GM13976 (cell line): ENCODE data around the gene HOXD13.

Experiments
- DNase-seq: peaks from one replicate; pipeline ENCODE4 v3.0.0; 2012; ENCODE audit warnings: low spot score
- in situ Hi-C: fragments of 300-500 bp; cut with MboI; formaldehyde crosslinking; loops from one replicate; pipeline ENCODE4 v1.12.0; 2022; ENCODE audit warnings: low sequenced_read_pairs, mixed read lengths, inconsistent platforms; ENCODE audit not compliant: unreplicated experiment
- TF ChIP-seq, protein P1 (sequence below): IDR thresholded peaks from 2 replicates; pipeline ENCODE4 v1.5.1; 2012; ENCODE audit warnings: borderline replicate concordance, mild to moderate bottlenecking; ENCODE audit not compliant: insufficient read depth; ENCODE audit errors: extremely low read depth, missing control alignments, control extremely low read depth

The HOXD13 gene

DNA sequence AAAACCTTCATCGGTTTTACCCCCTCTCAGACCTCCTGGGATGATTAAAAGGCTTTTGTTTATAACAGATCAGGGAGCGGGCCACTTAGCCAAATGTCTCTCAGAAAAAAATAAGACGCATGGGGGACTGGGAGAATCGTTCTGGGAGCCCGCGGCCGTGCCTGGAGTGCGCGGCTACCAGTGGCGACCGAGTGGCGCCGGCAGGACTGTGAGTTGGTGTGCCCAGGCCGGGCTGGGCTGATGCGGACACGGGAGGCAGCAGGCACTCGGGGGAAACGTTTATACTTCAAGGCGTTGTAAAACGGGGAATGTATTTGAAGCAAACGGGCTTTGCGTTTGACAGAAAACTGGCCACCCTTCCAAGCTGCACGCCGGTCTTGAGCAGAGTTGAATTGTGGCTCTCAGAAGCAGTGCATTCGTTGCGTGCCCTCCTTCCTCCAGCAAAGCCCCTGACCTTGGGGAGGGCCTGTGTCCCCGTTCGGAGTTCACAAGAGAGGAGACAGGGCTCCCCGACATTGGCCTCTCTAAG lies 19.4 kb downstream of the HOXD13 start:
- in situ Hi-C loops: no loop called here
- DNase-seq: no peak
- TF ChIP-seq, protein P1, sequence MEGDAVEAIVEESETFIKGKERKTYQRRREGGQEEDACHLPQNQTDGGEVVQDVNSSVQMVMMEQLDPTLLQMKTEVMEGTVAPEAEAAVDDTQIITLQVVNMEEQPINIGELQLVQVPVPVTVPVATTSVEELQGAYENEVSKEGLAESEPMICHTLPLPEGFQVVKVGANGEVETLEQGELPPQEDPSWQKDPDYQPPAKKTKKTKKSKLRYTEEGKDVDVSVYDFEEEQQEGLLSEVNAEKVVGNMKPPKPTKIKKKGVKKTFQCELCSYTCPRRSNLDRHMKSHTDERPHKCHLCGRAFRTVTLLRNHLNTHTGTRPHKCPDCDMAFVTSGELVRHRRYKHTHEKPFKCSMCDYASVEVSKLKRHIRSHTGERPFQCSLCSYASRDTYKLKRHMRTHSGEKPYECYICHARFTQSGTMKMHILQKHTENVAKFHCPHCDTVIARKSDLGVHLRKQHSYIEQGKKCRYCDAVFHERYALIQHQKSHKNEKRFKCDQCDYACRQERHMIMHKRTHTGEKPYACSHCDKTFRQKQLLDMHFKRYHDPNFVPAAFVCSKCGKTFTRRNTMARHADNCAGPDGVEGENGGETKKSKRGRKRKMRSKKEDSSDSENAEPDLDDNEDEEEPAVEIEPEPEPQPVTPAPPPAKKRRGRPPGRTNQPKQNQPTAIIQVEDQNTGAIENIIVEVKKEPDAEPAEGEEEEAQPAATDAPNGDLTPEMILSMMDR: no peak

DNA sequence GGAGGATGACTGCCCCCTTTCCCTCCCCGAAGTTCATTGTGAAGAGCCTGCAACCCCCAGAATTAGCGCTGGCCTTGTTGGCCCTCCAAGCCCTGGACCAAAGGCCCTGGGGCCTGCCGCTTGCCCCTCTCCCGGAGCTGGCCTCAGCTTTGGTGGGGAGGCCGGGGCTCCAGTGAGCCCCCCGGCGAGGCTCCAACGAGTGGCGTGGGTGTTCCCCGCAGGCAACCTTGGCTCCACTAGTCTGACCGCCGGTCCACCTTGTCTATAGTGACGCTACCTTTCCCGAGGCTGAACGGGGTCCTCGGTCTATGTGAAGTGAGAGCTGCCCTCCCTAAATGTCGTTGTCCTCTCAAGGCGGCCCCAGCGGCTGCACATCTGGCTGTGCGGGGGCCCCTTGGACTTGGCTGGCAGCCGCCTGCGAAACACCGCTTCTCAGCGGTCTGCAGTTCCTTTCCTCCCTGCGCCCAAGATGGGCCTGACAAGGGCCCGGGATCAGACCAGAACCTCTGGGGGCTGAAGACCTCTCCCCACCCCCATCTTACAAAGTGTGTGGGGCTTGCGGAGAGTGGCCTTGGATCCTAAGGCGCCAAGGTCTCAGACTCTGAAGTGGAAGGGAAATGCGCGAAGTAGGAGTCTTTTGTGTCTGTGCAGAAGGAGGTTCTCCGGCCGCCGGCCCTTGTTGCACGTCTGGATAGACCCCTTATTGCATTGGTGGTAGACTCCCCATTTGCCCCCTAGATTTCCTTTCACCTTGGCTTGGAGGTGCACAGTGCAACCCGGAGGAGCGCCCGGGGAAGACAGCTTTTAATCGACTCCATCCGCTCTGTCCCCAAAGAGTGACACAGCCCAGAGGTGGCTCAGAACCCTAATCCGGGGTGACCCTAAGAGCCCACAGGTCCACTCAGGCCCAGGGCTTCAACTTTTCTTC lies 20.1 kb downstream of the HOXD13 start:
- in situ Hi-C loops: no loop called here
- no peak for DNase-seq
- TF ChIP-seq, protein P1: no peak

DNA sequence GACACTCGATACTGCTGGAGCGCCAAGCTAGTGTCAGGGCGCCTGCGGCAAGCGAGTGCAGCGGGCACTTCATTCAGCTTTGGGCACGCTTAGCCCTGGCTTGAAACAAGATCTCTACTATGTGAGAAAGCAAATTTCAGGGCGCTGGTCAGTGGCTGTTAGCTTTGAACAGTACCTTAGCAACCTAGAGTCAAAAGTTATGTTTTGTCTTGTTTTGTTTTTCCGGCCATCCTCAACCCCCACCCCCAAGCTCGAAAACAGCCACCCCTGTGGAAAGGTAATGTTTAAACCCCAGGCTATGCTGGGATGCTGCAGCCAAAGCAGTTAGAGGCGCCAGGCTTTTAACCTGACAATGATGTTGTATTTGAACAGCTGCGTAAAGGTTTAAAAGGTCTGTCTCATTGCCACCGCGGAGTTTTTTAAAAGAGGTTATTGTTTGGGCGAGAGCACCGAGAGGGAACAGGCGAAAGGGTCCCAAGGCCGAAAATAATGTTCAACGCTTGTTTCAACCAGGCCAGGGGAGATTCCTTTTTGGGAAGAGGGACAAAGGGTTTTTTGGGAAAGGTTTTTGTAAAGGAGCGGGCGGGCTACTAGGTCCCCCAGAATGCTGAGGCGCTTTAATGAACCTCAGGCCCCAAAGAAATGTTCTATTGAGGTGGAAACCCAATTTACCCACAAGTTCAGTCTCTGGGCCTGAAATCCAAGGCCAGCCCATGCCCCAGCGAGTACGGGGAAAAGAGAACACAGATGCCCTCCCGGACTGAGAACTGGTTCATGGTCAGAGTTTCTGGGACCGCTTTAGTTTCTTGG lies 21.8 kb downstream of the HOXD13 start:
- no peak for DNase-seq
- in situ Hi-C loops: no loop called here

DNA sequence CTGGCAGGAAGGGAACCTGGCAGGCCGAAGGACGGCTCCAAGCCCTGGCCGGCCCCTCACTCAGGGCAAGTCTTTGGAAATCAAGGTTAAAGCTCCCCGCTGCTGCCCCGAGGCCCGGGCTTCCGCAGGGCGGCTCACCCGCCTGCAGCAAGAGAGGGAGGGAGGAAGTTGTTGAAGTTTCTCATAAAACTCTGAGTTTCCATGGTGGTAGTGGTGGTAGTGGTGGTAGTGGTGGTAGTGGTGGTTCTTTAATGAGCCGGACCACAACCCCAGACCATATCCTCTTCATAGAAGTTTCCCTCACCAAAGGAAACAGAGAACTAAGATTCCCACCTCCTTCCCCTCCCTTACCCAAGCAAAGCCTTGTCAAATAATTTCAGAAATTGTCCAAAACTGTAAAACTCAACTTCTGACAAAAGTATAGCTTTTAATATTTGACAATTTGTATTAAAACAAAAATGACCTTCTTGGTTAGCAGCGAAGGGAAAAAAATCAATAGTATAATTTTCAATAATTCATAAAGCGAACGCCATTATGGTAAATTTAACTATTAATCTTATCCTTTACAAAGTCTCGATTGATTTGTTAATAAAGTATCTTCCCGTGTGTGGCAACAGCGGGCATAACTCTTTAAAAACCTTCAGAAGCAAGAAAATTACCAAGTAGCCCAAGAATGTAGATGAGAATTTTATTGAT lies 22.6 kb downstream of the HOXD13 start:
- TF ChIP-seq, protein P1: no peak
- DNase-seq: no peak
- in situ Hi-C loops: no loop called here

More for the DNA sequence above, 21.8 kb downstream of the HOXD13 start:
- TF ChIP-seq, protein P1: no peak

DNA sequence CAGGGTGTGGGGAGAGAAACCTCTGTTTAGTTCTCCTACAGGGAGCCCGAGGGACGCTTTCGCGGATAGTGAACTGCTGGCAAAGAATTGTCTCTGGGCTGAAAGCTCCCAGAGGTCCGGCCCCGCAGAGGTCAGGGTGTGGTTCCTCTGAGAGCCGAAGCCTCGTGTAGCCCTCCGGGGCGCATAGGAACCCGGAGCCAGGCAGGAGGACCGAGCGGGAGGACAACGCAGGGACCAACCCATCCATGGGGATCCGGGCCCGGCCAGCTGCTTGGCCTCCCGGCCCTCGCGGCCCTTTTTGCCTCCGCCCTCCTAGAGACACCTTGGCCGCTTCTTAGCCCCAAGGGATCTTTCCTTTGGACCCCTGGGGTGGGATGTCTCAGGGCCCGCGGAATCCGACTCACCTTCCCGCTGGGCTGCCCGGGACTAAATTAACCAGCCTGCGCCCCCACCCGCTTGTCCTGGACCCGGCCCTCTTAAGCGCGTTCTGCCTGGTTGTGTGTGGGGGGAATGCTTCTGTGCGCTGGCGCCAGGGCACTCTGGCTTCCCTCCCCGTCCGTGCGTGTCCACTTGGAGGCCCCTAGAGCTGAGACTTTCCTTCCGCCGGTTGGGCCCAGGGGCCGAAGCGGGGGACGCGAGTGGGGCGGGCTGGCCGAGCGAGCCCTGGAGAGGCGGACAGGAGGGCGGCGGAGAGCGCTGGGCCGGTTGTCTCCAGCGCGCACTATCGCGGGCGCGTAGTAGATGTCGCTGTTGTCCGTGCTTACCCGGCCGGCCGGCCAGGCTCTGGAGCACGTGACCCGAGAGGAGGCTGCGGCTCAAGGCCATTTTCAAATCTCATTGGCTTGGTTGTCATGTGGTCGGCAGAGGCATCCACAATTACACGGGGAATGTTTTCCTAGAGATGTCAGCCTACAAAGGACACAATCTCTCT lies 23.6 kb downstream of the HOXD13 start, which contains the start of gene HOXD10:
TSS of gene HOXD10 (plus strand) at position 896 of the 931 bp plus-strand sequence. CDS start 56 bp downstream, outside the sequence.
- in situ Hi-C loops: no loop called here
- no peak for DNase-seq
- TF ChIP-seq, protein P1: no peak
